Hepatocyte (in vitro differentiated cells): ENCODE measurements around the gene NXPE3. TPM values are rescaled to one million over a fixed set of nuclear protein-coding genes. Genes with fewer than 3 reads are reported as not detected.
"Not testable (repeated sequence)": the region's sequence is repeated elsewhere in the genome, so short reads cannot be mapped to it uniquely, and the experiment has no call there.

ENCODE experiments used
- DNase-seq: peaks from one replicate; pipeline ENCODE4 v3.0.0-alpha.2; 2016; ENCODE audit warnings: low spot score
- H2AFZ ChIP-seq: fragments of 200-600 bp; sonication (generic); 2 replicates; pipeline ENCODE4 v1.6.0; 2016; ENCODE audit warnings: antibody characterized with exemption, mild to moderate bottlenecking
- H3K27ac ChIP-seq: fragments of 200-600 bp; sonication (generic); 2 replicates; pipeline ENCODE4 v1.5.1; 2016; ENCODE audit warnings: mild to moderate bottlenecking
- H3K27me3 ChIP-seq: fragments of 200-600 bp; sonication (generic); 2 replicates; pipeline ENCODE4 v1.6.1; 2016
- H3K36me3 ChIP-seq: fragments of 200-600 bp; sonication (generic); replicated peaks from 2 replicates; pipeline ENCODE4 v1.5.1; 2016; ENCODE audit warnings: low read depth; ENCODE audit not compliant: insufficient read depth
- H3K4me1 ChIP-seq: fragments of 200-600 bp; sonication (generic); 2 replicates; pipeline ENCODE4 v1.5.1; 2016; ENCODE audit warnings: mild to moderate bottlenecking, moderate library complexity; ENCODE audit not compliant: insufficient read depth
- H3K4me2 ChIP-seq: fragments of 200-600 bp; sonication (generic); 2 replicates; pipeline ENCODE4 v1.6.0; 2016
- H3K4me3 ChIP-seq: fragments of 200-600 bp; sonication (generic); 2 replicates; pipeline ENCODE4 v1.5.1; 2016; ENCODE audit warnings: mild to moderate bottlenecking
- H3K79me2 ChIP-seq: fragments of 200-600 bp; sonication (generic); 2 replicates; pipeline ENCODE4 v1.6.0; 2017; ENCODE audit warnings: mild to moderate bottlenecking
- H3K9me2 ChIP-seq: fragments of 200-600 bp; sonication (generic); replicated peaks from 2 replicates; pipeline ENCODE4 v1.6.0; 2017; ENCODE audit warnings: mild to moderate bottlenecking; ENCODE audit not compliant: insufficient read depth
- H3K9me3 ChIP-seq: fragments of 200-600 bp; sonication (generic); 2 replicates; pipeline ENCODE4 v1.5.1; 2016; ENCODE audit warnings: low read depth, mild to moderate bottlenecking
- H4K20me1 ChIP-seq: fragments of 200-600 bp; sonication (generic); 2 replicates; pipeline ENCODE4 v1.6.0; 2016; ENCODE audit warnings: mild to moderate bottlenecking; ENCODE audit not compliant: insufficient read depth, poor library complexity, severe bottlenecking
- EZH2 ChIP-seq: fragments of 200-600 bp; sonication (generic); IDR thresholded peaks from 2 replicates; pipeline ENCODE4 v1.6.1; 2016; ENCODE audit warnings: antibody characterized with exemption, mild to moderate bottlenecking, borderline replicate concordance
- EZH2phosphoT487 ChIP-seq: fragments of 200-600 bp; sonication (generic); IDR thresholded peaks from one replicate; pipeline ENCODE4 v1.6.1; 2018; ENCODE audit warnings: antibody characterized with exemption, mild to moderate bottlenecking, low read depth, moderate library complexity; ENCODE audit not compliant: unreplicated experiment, severe bottlenecking
- WGBS: methylation state at CpG from one replicate; pipeline ENCODE4 v1.1.6; 2016; ENCODE audit warnings: low lambda C conversion rate; ENCODE audit errors: missing lambda C conversion rate; 5-methylcytosine and 5-hydroxymethylcytosine counted together
- polyA plus RNA-seq: library from polyadenylated mRNA; unstranded; fragments of >200 nt; fragmentation: Nextera tagmentation; extraction: Ambion mirVana; gene quantifications from 2 replicates; pipeline ENCODE4 v1.2.1, GENCODE V29; 2016
- total RNA-seq: library from RNA; depleted of rRNA; stranded (reverse); fragments of >200 nt; gene quantifications from 2 replicates; pipeline ENCODE4 v1.2.3, GENCODE V29; 2014
- TF ChIP-seq, protein P1 (sequence below): fragments of 200-600 bp; sonication (generic); IDR thresholded peaks from 2 replicates; pipeline ENCODE4 v1.5.1; 2016; ENCODE audit warnings: antibody characterized with exemption, mild to moderate bottlenecking; ENCODE audit not compliant: poor library complexity

NXPE3 gene
- total and polyA plus RNA-seq, 2 experiments from 2014 or later: 5.9 TPM

GRCh38 chr3:101862416-101863165 is 83.6 kb downstream of the NXPE3 start:
- Histone ChIP-seq H3K4me3 (no peak overlapping the region), H3K9me2 (no peaks in the 10 kb centered on the region), H3K27me3 (no peaks in the 10 kb centered on the region), H3K79me2 (no peaks in the 10 kb centered on the region), H2AFZ (no peak overlapping the region), H4K20me1 (peaks cover 13% of the 10 kb centered on the region), H3K27ac (peak overlapping the region; percentile 73), H3K9me3 (no peaks in the 10 kb centered on the region), H3K36me3 (no peaks in the 10 kb centered on the region), H3K4me2 (no peak overlapping the region), H3K4me1 (peaks cover 14% of the 10 kb centered on the region)
- no peak for DNase-seq
- TF ChIP-seq EZH2phosphoT487 (no peak), EZH2 (no peak)
- TF ChIP-seq, protein P1, sequence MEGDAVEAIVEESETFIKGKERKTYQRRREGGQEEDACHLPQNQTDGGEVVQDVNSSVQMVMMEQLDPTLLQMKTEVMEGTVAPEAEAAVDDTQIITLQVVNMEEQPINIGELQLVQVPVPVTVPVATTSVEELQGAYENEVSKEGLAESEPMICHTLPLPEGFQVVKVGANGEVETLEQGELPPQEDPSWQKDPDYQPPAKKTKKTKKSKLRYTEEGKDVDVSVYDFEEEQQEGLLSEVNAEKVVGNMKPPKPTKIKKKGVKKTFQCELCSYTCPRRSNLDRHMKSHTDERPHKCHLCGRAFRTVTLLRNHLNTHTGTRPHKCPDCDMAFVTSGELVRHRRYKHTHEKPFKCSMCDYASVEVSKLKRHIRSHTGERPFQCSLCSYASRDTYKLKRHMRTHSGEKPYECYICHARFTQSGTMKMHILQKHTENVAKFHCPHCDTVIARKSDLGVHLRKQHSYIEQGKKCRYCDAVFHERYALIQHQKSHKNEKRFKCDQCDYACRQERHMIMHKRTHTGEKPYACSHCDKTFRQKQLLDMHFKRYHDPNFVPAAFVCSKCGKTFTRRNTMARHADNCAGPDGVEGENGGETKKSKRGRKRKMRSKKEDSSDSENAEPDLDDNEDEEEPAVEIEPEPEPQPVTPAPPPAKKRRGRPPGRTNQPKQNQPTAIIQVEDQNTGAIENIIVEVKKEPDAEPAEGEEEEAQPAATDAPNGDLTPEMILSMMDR: no peak
- 84% methylated on average over 3 of the region's 3 CpGs for WGBS

GRCh38 chr3:101864926-101865325 is 85.9 kb downstream of the NXPE3 start:
- H3K4me1 ChIP-seq: peaks cover 22% of the 10 kb centered on the region
- not testable (repeated sequence) for H3K9me3 ChIP-seq, H3K36me3 ChIP-seq, DNase-seq, H2AFZ ChIP-seq, H3K9me2 ChIP-seq, H3K4me3 ChIP-seq, H3K27me3 ChIP-seq, H3K27ac ChIP-seq, H3K79me2 ChIP-seq, H3K4me2 ChIP-seq, H4K20me1 ChIP-seq
- WGBS: 96% methylated on average over 7 of the region's 7 CpGs

DNA sequence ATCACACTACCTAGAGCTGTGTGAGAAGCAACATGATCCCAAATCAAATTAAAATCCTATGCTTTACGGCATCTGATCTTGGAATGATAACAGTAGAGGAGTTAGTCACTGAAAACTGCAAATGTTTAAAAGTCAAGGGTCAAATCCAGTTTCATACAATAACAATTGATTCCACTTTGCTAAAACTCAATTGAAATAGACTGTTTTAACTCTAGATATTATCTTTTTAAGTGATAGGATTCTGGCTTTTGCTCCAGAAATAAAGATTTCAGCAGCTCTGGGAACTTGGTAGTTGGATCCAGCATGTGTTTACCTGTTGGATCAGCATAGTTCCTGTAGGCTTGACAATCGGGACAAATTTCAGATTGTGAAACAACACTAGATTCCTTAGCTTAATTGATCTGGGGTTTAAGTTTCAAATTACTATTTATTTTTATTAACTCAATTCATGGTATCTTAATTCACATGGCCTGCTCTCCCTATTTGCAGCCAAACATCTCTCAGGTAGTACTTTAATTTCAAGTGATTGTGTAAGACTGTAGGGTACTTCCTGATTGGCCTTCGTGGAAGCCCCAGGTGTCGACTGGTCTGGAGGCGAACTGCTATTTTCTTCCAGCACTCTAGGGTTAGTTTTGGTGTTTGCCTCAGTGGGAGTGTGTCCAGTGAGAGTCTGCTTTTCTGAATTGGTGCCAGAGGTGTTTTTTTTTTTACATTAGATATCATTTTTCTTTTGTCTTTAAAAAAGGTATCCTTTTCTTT is 86.9 kb downstream of the NXPE3 start:
- no peaks in the 10 kb centered on the region for H4K20me1 ChIP-seq
- no peak overlapping the region for H2AFZ ChIP-seq
- no peaks in the 10 kb centered on the region for H3K27me3 ChIP-seq
- no peaks in the 10 kb centered on the region for H3K9me2 ChIP-seq
- H3K9me3 ChIP-seq: no peaks in the 10 kb centered on the region
- WGBS: 43% methylated on average over 5 of the region's 5 CpGs
- H3K4me1 ChIP-seq: peaks cover 22% of the 10 kb centered on the region
- H3K27ac ChIP-seq: peak overlapping the region; percentile 8
- H3K36me3 ChIP-seq: no peaks in the 10 kb centered on the region
- no peak overlapping the region for H3K4me2 ChIP-seq
- H3K4me3 ChIP-seq: no peak overlapping the region
- no peaks in the 10 kb centered on the region for H3K79me2 ChIP-seq
- no peak for DNase-seq
- TF ChIP-seq EZH2phosphoT487 (no peak), EZH2 (no peak)
- TF ChIP-seq, protein P1: no peak

DNA sequence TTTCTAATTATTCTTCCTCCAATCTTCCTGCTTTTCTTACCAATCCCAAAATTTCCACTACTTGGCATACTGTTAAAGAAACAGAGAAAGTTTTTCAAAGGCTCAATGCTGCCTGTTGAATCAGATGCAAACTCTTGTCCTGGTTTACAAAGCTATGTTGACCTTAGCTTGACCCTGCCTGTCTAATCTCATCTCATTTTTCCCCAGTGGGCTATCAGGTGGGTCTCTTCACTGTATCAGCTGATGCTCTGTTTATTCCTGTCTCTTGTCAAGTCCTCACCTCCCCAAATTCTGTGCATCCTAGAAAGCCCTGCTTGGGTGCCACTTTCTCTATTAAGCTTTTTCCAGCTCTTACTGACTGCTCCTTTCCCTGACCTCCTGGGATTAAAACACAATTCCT is 88.5 kb downstream of the NXPE3 start:
- Histone ChIP-seq H4K20me1 (no peaks in the 10 kb centered on the region), H3K9me2 (no peaks in the 10 kb centered on the region), H3K27ac (peak overlapping the region; percentile 83), H3K9me3 (no peaks in the 10 kb centered on the region), H3K4me1 (peaks cover 22% of the 10 kb centered on the region), H2AFZ (no peak overlapping the region), H3K36me3 (no peaks in the 10 kb centered on the region), H3K79me2 (no peaks in the 10 kb centered on the region), H3K4me2 (no peak overlapping the region), H3K4me3 (no peak overlapping the region), H3K27me3 (no peaks in the 10 kb centered on the region)
- DNase-seq: no peak
- TF ChIP-seq EZH2: no peak
- TF ChIP-seq, protein P1: no peak
- TF ChIP-seq EZH2phosphoT487: no peak
